ENCODE data around the gene FNTB.

Gene FNTB

DNA sequence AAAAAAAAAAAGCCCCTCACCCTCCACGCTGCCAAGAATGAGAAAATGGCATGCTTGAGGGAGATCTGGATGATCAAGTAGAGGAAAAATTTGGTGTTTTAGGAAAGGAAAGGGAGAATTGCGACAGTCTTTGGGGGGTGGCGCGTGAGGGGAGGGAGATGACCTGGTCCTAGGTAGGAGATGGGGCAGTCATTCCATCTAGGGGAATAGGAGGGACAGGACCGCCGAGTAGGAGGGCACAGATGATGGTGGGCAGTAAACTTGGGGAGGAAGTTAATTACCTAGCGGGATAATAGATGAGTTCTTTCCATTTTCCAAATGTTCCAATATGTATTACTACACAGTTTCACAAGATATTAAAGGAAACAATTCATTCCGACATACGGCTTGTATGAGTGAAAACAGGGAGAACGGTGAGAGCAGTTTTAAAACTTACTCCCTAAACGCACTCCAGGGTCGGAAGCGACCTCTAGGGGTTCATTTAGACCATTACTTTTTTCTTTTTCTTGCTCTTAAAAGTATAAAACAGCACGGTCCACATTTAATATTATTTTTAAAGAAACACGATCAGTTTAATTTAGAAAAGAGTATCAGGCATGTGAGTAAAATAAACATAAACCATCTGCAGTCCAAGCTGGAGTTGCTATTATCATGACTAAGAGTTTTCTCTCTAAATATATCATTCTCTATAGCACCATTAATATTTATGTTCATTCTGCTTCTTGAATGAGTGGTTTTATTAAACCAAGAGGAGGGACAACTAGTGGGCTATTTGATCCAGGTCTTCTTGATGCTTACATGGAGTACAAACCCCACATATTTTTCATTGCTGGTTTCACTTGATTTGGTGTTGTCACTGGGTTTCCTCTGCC lies 3.0 kb upstream of the FNTB start:
- DNase-seq = no peak

DNA sequence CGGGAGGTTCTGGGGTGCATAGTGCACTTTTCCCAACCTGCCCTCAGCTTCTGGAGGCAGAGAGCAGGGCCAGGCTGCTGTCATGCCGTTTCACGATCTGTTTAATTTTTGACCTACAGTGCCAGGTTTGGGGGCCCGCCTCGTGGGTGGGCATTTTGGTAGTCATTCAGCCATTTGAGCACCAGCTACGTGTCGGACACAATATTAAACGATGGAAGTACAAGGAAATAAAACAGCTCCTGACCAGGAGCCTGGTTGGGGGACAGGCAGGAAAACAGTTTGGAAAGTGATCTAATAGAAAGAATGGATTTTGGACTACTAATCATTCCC lies 708 bp downstream of the FNTB start:
- no peak for DNase-seq

DNA sequence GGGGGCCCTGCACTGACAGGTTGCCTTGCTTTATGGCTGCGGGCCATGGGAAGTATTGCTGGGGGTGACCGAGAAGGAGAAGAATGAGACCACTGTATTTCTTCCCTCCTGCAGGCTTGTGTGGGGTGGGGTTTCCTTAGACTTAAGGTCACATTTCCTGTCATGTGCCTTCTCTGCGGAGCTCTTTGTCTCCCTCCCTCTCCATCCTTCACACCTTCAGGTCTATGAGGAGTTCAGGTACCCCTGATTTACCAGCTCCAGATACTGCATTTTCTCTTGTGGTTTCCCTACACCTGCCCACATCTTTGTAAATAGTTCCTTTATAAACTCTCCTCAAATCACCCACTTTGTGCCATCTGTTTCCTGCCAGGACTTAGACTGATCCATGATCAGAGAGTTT lies 3.6 kb downstream of the FNTB start:
- DNase-seq = no peak

DNA sequence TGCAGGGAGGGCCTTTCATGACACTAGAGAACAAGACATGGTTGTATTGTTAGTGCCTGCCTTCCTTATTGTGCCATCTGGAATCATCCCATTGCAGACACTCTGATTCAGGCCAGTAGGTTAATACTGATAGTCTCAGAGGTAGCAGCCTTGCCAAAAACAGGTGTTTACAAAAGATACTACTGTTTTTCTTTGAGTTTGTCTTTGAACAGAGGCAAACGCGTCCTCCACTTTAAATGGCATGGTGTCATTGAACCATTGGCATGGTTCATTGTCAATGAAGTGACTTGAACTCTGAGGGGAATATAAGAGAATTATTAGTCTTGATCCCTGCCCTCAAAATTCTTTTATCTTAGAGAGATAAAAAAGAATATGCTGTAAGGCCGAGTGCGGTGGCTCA lies 4.2 kb downstream of the FNTB start:
- no peak for DNase-seq

DNA sequence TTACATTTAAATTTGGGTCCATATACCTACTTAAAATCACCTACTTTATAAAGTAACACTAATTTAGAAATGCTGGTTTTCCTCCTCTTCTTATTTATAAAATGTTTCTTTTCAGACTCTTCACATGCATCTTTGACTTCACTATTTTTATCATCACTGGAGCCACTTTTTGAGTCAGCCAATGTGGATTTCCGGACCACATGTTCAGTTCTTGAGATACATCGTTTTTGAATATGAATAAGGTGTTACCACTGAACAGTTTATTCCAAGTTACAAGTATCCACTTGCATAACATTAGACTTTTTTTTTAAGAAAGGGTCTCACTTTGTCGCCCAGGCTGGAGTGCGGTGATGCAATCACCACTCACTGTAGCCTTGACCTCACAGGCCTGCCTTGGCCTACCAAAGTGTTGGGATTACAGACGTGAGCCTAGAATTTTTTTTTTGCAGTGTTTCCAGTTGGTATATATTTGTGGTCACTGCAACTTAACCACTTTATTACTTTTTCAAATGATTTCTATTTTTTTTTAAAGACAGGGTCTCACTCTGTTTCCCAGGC lies 5.7 kb downstream of the FNTB start:
- no peak for DNase-seq

DNA sequence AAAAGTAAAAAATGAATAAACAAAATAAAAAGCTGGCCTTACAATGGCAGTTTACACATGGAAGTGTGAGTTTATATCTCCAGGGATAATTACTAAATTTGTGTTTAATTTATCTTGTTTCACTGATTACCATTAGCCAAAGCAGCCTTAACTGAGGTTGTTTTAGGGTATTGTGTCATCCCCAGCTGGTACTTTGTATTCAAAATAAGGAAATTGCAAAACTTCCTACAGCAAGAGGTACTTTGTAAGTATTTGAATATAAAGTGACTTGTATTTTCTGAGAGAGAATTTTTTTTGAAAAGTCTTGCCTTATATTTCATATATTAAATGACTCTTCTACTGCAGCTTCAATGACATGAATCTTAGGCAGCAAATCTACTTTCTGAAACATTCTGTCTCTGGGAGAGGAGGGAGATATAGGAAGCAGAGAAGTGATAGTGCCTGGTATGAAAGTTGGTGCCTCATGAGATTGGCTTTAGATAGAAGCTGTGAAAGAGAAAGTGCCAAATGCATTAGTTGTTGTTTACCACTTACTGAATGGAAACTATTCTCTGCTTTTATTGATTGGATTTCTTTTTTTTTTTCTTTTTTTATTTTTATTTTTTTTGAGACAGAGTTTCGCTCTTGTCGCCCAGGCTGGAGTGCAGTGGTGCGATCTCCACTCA lies 6.7 kb downstream of the FNTB start:
- DNase-seq = no peak

DNA sequence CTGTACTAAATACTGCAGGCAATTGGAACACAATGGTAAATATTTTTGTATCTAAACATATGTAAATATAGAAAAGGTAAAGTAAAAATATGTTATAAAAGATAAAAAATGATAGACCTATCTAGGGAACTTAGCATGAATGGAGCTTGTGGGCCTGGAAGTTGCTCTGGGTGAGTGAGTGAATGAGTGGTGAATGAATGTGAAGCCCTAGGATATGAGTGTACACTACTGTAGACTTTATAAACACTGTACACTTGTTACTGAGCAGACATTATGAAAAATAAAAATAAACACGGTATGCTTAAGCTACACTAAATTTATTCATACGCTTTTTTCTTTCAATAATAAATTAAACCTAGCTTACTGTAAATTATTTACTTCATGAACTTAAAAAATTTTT lies 7.8 kb downstream of the FNTB start:
- no peak for DNase-seq

DNA sequence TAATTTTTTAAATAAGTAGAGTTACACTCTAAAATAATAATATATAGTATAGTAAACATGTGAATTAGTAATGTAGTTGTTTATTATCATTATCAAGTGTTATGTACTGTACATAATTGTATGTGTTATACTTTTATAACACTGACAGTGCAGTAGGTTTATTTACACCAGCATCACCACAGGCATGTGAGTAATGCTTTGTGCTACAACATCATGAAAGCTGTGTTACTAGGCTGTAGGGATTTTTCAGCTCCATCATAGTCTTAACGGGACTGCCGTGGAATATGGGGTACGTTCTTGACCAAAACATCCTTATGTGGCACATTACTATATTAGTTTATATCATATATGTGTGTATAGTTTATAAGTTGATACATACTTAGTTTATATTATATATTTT lies 8.6 kb downstream of the FNTB start:
- DNase-seq = no peak

DNA sequence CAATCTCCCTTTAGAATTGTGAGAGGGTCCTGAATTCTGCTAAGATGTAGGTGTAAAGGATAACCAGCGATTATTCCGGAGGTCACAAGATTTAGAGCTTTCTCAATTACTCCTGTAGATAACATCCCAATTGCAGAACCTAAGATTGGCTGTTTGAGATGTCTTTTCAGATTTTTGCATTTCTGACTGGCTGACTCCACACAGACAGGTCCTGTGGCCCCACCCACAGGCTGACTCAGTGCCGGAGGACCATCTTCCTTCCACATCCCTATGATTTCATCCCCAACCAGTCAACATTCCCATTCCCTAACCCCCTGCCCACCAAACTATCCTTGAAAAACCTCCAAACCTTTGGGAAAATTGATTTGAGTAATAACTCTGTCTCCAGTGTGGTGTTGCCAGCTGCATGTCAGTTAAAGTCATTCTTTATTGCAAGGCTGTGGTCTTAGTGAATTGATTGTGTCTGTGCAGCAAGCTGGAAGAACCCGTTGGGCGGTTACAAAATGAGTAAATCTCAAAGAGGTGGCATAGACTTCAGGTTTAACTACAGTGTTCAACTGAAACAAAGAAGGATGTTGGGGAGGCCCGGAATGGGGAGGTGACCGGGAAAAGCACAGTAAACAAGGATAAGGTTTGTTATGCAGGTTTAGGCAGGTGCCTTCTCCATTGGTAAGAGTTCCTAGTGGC lies 10.6 kb downstream of the FNTB start:
- DNase-seq = no peak

DNA sequence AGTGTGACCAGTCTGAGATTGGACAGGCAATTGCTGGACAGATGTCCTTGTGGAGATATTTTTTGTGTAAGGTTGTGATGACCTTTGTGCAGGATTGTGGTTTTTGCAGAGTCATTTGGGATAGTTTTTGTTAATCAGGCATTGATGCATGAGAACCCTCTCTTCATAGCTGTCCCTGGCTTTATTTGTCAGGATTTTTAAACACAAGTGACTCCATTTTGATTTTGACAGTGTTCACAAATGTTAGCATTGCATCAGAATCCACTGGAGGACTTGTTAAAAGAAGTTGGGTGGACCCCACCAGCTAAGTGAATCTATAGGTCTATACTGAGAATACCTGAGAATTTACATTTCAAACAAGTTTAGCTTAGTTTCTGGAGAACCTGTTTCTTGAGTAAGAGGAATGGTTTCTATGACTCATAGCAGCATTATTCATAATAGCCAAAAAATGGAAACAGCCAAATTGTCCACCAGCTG lies 11.8 kb downstream of the FNTB start:
- no peak for DNase-seq

DNA sequence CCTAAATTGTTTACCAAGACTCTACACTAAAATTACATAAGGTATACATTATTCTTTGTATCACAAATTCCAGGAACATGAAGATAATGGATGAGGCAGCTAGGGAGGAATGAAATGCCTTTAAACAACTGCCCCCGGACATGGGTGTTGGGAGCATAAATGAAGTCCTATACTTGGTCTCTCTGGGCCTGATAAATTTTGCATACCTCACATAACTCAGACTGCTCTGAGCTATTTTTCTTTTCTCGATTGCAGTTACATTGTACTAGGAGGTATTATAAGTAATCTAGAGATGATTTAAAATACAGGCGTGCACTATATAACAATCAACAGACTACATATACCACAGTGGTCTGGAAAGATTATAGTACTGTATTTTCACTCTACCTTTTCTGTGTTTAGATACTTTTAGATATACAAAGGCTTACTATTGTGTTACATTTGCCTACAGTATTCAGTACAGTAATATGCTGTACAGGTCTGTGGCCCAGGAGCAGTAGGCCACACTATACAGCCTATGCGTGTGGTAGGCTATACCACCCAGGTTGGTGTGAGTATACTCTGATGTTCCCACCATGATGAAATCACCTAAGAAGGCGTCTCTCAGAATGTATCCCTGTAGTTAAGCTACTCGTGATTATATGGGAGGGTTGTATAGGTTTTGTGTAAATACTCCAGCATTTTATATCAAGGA lies 14.3 kb downstream of the FNTB start:
- no peak for DNase-seq

DNA sequence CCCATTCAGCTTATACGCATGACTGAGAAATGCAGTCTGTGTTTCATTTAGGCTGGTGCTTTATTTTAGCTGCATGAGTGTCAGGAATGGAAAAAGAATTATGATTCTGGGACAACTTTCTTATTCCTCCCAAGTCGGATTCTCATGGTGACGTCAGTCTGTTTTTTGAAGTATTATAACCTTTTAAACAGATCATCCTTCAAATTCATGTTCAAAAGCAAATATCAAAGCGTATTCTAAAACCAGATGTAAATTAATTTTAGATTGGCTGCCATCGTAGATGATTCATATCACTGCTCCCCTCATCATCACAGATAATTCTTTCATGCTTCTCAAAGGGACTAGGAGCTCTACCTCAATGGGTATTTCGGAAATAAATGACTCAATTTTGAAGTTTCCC lies 15.0 kb downstream of the FNTB start:
- DNase-seq = no peak

DNA sequence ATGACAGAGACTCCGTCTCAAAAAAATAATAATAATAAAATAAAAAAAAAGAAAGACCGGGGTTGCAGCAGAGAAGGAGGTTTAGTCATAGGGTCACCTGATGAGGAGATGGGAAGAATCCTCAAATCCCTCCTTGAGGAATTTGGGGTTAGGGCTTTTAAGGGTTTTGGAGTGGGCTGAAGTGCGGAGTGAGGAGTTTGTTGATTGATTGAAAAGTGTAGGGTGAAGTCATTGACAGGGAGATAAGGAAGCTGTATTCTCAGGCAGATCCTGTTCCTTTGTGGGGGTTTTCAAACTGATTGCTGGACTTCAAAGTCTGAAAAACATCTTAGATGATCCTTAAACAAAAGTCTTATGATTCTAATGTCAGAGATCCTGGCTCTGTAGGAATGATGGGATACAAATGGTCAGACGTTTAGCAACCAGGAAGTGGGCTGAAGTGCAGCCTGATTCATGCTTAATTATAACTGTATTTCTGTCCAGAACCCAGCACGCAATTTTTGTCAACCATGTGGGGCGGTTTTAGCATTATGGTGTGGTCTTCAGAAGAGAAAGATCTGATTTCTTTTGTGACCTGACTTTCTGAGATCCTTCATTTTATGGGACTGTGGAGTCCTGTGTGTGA lies 16.0 kb downstream of the FNTB start:
- no peak for DNase-seq

DNA sequence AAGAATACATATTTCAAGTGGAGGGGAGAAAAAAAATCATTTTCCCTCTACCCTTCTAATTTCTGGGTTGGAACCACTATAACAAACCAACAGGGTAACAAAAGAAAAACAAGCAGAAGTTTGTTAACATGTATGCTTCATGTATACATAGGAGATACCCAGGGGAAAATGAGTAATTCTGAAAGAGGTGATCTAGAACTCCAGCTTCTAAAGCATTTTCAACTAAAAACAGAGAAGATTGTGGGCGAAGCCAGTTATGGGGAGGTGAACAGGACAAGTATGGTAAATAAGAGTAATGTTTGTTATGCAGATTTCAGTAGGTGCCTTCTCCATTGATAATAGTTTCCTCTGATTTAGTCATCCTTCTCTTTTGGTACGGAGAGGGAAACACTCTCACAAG lies 16.7 kb downstream of the FNTB start:
- DNase-seq = no peak

DNA sequence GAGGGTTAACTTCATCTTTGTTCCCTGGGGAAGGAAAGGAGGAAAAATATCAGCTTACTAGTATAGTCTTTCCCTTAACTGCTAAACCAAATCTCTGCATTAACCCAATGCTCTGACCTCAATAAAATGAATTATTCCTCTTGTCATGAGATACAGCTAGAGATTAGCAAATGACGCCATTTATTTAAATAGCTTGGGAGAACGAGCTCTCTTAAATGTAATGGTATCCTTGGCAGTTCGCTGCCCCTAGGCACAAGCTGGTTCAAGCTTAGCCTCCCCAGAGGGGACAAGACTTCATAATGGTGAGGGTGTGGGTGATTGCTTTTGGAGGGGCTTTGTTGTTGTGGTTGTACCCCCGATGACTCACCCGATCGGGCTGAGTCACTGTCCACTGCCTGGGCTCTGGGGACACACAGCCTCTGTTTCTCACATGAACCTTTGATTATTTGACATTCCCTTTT lies 19.6 kb downstream of the FNTB start:
- DNase-seq = no peak

DNA sequence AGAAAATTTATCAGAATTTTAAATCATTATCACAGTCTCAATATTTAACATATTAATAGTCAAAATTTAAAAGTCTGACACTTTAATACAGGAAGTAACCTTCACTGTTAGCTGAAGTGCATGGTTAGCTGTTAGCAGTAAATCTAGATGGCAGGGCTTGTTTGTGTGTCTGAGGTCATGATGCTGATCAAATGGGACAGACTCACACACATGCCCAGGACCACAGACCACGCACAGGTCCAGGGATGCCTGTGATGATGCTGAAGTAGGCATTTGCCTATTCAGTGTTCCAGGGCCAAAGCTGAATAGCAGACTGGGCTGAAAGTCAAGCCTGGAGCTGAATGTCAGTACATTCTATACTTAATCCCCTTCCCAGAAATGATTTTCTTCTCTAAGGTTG lies 20.5 kb downstream of the FNTB start:
- no peak for DNase-seq

DNA sequence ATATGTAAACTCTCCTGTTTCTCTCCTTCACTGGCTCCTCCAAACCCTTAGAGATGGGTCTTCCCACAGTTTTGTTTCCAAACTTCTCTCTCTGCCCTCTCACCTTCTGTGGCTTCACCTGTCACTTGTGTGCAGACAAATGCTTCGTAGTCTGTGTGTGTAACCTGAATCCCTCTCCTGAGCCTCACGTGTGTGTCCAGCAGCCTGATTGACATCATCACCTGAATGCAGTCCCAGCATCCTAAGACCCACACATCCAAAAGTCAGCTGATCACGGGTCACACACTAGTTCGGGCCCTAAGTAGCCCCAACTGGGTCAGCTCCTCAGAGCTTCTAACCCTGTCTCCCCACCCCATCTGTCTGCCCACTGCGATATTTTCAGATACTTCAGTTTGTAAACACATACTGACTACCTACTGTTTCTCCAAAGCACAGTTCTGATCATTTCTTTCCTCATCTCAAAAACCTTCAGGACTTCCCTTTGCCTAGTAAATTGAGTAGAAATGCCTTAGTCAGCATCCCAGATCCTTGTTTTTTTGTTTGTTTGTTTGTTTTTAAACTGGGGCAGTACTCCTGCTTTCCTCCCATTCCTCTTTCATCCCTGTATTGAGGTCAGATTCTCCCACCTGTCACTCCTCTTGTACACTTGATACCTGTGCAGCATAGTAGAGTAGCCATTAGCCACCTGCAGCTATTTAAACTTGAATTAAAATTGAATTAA lies 23.7 kb downstream of the FNTB start:
- DNase-seq = no peak

DNA sequence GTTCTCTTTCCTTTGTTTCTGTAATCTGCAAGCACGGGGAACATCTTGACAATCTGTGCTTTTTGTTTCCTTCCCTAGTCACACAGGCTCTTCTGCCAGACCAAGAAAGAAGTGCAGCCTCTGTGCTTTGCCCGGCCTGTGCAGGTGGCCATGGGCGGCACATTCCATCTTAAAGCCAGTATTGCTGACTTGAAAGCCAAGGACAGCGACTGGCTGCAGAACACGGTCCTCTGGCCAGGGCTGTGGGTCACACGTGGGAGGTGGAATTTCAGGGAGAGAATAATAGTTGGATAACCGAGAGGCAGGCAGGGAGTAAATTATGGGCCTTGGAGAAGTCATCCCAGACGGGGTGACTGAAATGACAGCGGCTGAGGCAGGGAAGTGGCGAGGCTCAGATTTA lies 24.8 kb downstream of the FNTB start:
- DNase-seq = no peak

DNA sequence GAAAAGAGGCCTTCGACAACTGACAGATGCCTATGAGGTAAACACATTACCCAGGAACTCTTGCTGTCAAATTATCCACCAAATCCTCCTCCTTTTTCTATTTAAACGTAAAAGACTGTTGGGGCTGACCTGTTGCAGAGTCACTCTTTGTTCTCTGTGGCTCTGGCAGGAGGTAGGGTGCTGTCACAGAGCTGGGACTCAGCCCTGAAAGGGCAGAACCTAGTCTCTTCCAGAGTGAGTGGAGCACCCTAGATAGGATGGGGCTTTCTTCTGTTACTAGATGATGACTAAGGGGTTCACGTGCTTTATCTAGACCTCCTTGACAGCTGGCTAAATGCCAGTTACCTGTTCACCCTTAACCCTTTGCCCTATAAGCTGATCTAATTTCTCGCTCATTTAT lies 25.7 kb downstream of the FNTB start:
- no peak for DNase-seq

DNA sequence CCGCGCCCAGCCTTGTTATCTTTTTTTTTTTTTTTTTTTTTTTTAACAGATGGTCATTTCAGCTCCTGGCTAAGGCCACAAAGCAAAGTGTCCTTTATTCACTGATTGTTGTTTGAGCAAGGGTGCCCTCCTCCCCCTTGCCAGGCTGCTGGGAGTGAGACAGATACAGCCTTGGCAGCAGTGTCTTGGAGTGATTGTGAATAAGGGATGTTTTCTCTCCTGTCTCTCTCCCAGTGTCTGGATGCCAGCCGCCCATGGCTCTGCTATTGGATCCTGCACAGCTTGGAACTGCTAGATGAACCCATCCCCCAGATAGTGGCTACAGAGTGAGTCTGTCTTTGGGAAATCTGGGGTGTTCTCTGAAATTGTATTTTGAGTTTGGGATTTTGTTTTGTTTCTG lies 28.7 kb downstream of the FNTB start:
- no peak for DNase-seq

DNA sequence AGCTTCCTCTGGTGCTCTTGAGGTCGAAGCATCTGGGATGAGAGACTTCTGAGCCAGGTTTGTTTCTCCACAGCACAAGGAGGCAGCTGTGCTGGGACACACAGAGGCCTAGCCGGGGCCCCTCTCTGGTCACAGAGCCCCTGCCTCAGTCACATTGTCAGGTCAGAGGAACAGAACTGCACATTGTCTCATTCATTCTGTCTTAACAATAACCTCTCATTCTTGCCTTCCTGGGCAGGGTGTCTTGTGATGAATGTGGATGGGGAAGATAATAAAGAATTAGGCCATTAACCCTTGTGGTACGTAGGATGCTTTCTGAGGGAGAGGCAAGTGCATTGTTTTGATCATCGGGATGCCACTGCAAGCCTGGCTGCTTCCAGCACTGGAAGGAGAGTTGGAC lies 29.8 kb downstream of the FNTB start:
- no peak for DNase-seq

Measured in 8988T (cell line).